ENCODE data around the gene CBARP. TPM values are rescaled to one million over a fixed set of nuclear protein-coding genes. Genes with fewer than 3 reads are reported as not detected.

The CBARP gene
- total and polyA plus RNA-seq, 9 of the 15 experiments (the other 6 are each of a cell fraction or from before 2014, with no cell fraction given): 0.03 to 8.9 (median 1.2) TPM; not detected in 1

- TF ChIP-seq POLR3G (IDR thresholded peaks at IDR 0.05; ENCODE audit: extremely low read depth, insufficient read length, insufficient replicate concordance) (no peak), ZNF583 (CRISPR knock-in tag; IDR thresholded peaks at IDR 0.05) (peak; percentile 30; the same call in 1 of the 2 replicates), BCL6 (CRISPR knock-in tag; IDR thresholded peaks at IDR 0.05) (no peak), OTX1 (CRISPR knock-in tag; IDR thresholded peaks at IDR 0.05) (no peak; the same call in 1 of the 2 replicates), CBX5 (IDR thresholded peaks at IDR 0.05; ENCODE audit: borderline replicate concordance, low read depth) (no peak), NFYB (IDR thresholded peaks at IDR 0.05; ENCODE audit: extremely low read depth, insufficient read length) (peak; percentile 63), RFX7 (CRISPR knock-in tag; IDR thresholded peaks at IDR 0.05) (no peak), ZNF830 (CRISPR knock-in tag; IDR thresholded peaks at IDR 0.05) (no peak), CBX3 (IDR thresholded peaks at IDR 0.05; ENCODE audit: borderline replicate concordance in 1 of 2, low read length in 2 of 2) (no peak), ETV6 (IDR thresholded peaks at IDR 0.05; ENCODE audit: borderline replicate concordance in 1 of 2, low read depth in 2 of 2, low read length in 1 of 2) (no peak), ETV6 (CRISPR knock-in tag; IDR thresholded peaks at IDR 0.05; ENCODE audit: borderline replicate concordance) (no peak), STAT5A (IDR thresholded peaks at IDR 0.05; ENCODE audit: borderline replicate concordance, low read length) (no peak), ZNF512 (tag; IDR thresholded peaks at IDR 0.05) (no peak), RAD21 (CRISPR knock-in tag; conservative IDR thresholded peaks at IDR 0.05 in 1 of 2, IDR thresholded peaks at IDR 0.05 in 1 of 2) (no peak), GABPB2 (CRISPR knock-in tag; conservative IDR thresholded peaks at IDR 0.05) (no peak), NCOA2 (IDR thresholded peaks at IDR 0.05; ENCODE audit: partially characterized antibody in 2 of 2) (no peak), ZNF668 (CRISPR knock-in tag; IDR thresholded peaks at IDR 0.05) (no peak), ZNF766 (CRISPR knock-in tag; conservative IDR thresholded peaks at IDR 0.05) (no peak; the same call in 1 of the 2 replicates), SRSF9 (IDR thresholded peaks at IDR 0.05; ENCODE audit: borderline replicate concordance, low read depth, low read length) (no peak), SP2 (IDR thresholded peaks at IDR 0.05; ENCODE audit: extremely low read depth, low read depth, low read length, poor library complexity, severe bottlenecking) (peak; percentile 13)
- TF ChIP-seq, protein P1, sequence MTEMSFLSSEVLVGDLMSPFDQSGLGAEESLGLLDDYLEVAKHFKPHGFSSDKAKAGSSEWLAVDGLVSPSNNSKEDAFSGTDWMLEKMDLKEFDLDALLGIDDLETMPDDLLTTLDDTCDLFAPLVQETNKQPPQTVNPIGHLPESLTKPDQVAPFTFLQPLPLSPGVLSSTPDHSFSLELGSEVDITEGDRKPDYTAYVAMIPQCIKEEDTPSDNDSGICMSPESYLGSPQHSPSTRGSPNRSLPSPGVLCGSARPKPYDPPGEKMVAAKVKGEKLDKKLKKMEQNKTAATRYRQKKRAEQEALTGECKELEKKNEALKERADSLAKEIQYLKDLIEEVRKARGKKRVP (CRISPR knock-in tag; IDR thresholded peaks at IDR 0.05): no peak
- TF ChIP-seq, protein P2, sequence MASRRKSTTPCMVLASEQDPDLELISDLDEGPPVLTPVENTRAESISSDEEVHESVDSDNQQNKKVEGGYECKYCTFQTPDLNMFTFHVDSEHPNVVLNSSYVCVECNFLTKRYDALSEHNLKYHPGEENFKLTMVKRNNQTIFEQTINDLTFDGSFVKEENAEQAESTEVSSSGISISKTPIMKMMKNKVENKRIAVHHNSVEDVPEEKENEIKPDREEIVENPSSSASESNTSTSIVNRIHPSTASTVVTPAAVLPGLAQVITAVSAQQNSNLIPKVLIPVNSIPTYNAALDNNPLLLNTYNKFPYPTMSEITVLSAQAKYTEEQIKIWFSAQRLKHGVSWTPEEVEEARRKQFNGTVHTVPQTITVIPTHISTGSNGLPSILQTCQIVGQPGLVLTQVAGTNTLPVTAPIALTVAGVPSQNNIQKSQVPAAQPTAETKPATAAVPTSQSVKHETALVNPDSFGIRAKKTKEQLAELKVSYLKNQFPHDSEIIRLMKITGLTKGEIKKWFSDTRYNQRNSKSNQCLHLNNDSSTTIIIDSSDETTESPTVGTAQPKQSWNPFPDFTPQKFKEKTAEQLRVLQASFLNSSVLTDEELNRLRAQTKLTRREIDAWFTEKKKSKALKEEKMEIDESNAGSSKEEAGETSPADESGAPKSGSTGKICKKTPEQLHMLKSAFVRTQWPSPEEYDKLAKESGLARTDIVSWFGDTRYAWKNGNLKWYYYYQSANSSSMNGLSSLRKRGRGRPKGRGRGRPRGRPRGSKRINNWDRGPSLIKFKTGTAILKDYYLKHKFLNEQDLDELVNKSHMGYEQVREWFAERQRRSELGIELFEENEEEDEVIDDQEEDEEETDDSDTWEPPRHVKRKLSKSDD (conservative IDR thresholded peaks at IDR 0.05; ENCODE audit: low read length): no peak
These were observed 37.6 kb upstream of the CBARP start, which contains the start of gene FAM174C (continued) for GRCh38 chr19:1275260-1275975.

Measured in K562 (cell line).